HG03442 (cell line): ENCODE data around the gene IFT88.
A peak's percentile ranks its signal among the peaks of the same experiment; 100 is the strongest.

Experiments
- ATAC-seq: cut with Tn5 transposase; IDR thresholded peaks from one replicate; pipeline ENCODE4 v1.9.1; 2021; ENCODE audit warnings: mild to moderate bottlenecking, moderate library complexity; ENCODE audit not compliant: unreplicated experiment

IFT88 gene

DNA sequence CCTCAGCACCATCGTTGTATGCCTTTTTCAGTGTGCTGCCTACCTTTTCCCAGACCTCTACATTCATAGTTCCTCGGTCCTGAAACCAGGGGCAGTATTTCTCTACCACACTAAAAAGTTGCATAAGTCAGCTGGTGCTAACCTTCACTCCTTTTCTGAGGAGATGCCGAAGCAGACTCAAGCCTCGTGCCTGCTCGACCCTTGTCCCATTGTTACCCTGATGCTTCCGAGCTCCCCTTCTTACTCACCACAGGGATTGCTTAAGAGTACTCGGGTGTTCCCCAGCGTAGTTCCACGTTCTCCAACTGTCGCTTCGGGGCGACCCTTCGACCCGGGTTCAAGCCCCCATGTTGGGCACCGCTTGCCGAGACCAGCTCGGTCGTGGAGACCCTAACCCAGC, 117.6 kb downstream of the IFT88 start:
- ATAC-seq: no peak

DNA sequence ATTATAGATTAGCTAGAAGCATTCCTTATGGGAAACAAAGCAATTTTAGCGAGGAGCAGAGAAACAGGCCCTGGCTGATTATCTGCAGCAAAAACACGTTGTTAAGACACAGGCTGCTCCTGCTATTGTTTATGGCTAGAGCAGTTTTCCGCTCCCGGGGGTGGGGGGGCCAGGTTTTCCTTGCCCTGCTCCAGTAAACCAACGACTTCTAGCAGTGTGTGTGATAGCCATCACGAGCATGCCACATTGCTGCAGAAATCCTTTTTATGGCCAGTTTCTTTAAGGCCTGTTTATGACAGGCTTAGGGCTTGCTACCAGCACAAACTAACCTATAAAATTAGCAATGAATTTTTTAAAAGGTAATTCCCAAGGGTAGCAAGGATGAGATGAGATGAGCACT, 118.1 kb downstream of the IFT88 start:
- ATAC-seq: no peak

DNA sequence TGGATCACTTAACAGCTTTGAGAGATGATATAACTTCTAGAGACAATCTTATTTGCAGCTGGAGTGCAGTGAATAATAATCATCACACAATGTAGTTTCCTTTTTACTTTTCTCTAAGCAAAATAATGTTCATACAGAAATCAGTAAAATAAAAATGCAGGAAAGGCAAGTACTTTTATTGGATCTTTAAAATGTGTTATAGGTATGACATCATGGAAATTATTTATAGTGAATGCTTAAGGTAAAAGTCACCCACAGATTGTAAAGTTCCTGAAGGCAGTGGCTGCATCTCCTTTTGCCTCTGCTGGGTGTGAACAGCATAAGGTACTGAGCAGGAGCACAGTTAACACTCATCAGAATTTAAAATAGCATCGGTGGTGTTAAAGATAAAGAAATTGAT, 119.2 kb downstream of the IFT88 start:
- no peak for ATAC-seq

DNA sequence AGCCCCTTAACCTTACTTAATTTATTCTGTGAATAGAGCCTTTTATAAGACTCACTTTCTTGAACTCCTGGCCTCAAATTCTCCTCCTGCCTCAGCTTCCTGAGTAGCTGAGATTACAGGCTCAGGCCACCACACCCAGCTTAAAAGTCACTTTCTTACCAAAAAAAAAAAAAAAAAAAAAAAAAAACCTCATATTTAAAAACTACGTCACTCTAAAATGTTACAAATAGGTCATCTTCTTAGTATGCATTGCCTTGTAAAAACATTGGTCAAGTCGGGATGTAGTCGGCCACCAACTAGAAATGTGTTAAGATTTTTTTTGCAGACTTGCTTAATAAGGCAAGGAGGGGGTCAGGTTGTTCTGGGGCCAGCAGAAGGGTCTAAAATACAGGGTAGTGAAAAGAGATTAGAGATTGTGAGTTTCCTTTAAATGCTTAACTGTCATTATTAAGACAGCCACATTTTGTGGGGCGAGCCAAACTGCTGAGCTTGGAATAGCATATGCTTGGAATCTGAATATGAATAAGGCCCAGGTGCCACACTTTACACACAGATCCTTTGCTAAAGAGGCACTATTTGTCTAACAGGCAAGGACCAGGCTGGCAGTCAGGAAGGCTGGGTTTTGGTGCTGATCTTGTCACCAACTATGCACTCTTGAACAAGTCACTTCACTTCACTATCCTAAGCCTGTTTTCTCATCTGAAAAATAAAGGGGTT, 120.1 kb downstream of the IFT88 start:
- ATAC-seq: no peak

DNA sequence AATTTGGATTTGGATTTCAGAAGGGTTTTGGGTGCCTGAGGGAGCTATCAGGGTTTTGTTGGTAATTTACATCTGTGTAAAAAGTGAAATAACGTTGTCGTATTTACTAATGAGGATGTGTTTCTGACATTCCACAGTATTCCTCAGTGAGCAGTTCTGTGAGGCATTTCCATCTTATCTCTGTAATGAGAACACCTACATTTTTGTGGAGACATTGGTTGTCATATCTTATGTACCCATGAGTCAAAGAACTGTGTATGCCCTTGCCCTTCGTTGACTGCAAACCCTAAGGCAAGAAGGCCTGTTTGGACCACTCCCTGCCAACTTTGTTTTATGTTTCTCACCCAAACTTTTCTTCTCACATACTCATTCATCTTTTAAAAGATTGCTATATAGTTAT, 122.3 kb downstream of the IFT88 start:
- ATAC-seq: no peak

DNA sequence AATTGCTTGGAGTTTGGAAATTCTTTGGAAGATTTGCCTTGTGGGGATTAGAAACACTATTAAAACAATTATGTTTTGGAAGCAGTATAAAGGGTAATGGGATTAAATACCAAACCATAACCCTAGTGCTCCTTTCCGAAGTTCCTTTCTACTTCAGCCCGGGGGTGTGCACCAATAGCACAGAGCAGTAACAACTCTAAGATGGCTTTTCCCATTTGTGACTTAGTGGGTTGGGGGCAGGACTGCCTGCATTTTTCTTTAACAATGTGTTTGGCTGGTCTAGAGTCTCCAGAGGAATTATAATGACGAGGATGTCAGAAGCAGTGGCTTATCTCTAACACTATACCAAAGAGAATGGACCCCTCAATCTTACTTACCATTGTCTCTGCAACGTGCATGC, 124.7 kb downstream of the IFT88 start:
- ATAC-seq: no peak

DNA sequence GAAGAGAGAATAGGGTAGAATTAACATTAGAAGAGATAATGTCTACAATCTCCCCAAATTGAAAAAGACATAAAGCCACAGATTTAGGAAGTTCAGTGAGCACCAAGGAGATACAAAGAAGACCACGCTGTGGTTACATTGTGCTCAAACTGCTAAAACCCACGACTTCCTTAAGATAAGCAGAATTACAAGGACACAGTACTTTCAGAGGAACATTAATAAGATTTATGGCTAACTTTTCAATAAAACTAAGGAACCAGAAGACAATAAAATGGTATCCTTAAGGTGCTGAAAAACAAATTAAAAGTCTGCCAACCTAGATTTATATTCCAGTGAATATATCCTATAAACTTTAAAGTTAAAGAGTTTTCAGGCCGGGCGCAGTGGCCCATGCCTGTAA, 129.1 kb downstream of the IFT88 start:
- ATAC-seq: no peak

DNA sequence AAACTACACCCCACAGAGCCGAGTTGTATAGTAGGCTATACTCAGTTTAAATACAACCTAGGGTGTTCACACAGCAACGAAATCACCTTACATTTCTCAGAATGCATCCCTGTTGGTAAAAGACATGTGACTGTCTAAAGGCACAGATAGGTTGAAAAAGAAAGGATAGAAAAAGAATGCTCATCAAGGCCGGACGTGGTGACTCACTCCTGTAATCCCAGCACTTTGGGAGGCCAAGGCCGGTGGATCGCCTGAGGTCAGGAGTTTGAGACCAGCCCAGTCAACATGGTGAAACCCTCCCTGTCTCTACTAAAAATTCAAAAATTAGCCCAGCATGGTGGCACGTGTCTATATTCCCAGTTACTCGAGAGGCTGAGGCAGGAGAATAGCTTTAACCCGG, 132.8 kb downstream of the IFT88 start:
- ATAC-seq: no peak

DNA sequence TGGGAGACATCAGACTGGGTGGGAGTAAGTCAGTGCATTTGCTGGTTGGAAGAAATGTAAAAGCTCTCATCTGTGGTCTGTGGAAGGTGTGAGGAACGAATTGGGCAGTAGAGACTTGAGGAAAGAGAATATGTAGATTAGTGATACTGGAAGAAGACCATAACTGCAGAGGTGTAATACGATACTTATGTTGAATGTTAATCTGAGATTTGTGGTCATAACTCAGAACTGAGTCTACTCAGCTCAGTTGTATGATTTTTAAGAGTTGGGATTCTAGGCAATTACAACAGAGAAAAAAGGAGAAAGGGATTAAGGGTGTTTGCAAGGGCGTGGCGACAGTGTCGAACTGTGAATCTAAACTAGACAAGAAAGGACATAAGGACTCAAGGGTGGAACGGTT, 133.3 kb downstream of the IFT88 start:
- ATAC-seq: no peak

DNA sequence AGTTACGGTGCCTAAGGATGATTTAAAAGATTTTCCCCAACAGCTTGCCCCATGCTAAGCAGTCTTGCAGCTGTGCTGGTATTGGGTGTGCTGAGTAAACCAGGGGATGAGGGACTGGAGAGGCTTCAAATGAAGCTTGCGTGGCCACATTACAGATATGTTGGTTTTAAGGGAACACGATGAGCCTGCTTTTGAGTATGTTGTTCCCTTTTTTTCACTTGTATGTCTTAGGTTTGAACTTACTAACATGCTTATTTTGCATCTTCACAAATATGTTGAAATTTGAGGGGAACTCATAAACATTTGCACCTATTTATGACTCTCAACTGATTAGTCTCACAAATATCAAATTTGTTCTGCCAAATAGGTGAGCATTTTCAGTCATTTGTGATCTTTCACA, 134.5 kb downstream of the IFT88 start:
- no peak for ATAC-seq

DNA sequence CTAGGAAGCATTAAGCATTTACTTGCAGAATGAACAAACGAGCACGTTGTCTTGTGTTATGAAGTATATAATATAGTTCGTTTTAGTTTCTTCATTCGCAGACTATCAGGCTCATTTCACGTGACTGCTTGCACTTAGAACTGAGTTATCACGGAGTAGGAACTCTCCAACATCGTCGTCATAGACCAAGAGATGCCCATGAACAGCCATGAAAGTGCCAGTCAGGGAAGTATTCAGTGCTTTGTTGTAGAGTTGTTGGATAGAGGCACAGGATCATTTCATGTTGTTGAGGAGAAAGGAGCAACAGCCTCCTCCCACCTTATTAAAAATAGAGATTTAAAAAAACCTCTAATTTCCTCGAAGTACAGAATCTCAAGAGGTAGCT, 135.6 kb downstream of the IFT88 start:
- ATAC-seq: no peak

DNA sequence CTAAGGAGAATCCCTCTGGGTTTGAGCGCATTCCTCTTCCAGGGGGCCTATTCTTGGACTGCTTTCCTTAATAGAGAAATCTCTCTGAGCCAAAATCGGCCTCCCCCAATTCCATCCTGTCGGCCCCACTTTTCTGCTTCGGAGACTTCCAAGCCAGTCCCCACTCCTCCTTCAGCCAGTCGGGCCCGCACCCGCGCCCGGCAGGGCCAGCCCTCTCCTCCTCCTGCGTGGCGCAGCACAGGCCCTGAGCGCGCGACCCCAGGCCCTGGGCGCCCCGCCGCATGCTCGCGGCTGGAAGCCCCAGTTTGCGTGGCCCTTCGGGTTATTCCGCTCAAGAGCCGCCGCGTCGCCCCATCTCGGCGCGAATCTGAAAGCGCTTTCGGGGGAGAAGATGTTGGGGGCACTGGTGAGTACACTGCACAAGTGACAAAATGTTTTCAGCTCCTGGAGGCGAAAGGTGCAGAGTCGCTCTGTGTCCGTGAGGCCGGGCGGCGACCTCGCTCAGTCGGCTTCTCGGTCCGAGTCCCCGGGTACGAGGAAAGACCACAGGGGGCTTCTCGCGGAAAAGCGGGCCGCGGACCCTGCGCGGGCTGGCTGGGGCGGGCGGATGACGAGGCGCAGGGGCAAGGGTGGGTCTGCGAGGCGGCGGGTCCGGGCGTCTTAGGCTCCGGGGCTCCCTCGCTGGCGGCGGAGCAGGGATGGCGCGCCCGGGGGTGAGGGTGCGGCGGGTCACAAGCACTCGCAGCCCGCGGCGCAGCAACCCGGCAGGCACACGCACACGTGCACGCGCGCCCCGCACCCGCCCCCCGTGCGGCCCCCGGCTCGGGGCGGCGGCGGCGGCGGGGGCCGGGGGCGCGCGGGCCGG, 136.2 kb downstream of the IFT88 start, which contains the start of gene IL17D:
Gene IL17D (plus strand): TSS at position 785 of the 865 bp plus-strand sequence. CDS start 303 bp downstream, outside the sequence.
- peak; percentile 17 for ATAC-seq

DNA sequence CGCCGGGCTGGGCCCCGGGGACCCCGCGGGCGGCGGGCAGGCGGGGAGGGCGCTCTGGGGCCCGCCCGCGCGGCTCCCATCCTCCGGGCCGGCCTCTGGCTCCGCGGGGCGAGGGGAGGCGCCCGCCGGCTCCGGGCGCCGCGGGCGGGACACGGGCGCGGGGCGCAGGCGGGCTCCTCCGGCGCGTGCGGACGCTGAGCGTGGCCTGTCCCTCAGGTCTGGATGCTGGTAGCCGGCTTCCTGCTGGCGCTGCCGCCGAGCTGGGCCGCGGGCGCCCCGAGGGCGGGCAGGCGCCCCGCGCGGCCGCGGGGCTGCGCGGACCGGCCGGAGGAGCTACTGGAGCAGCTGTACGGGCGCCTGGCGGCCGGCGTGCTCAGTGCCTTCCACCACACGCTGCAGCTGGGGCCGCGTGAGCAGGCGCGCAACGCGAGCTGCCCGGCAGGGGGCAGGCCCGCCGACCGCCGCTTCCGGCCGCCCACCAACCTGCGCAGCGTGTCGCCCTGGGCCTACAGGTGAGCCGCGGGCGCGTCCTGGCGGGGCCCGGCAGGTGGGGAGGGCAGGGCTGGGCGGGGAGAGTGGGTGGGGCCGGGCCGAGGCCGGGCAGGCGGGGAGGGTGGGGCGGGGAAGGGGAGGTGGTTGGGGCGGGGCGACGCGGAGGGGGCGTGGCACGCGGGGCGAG, 137.0 kb downstream of the IFT88 start:
- ATAC-seq: peak; percentile 88

DNA sequence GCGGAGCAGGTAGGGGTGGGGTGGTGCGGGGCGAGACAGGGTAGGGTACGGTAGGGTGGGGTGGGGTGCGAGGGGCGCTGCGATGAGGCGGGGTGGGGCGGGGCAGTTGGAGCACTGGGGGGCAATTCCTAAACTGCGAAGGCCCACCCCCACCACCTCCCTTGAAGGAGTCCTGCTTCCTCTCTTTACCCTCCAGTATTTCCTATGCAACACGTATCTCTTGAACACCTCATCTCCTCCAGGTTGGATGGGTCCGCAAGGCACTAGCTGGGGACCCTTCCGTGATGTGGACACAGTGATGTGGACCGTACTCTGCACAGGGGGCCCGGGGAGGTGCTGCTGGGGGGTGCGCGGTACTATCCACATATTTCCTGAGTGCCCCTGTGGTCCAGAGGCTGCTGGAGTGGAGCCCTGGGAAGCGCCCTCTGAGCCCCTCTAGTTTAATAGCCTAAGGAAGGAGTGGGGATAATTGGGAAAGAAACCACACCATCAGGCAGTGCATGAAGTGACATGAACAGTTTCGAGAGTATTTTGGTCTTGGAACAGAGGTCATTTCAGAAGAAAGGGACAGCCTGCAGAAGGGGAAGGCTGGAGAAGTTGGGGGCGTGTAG, 137.6 kb downstream of the IFT88 start:
- ATAC-seq: no peak

DNA sequence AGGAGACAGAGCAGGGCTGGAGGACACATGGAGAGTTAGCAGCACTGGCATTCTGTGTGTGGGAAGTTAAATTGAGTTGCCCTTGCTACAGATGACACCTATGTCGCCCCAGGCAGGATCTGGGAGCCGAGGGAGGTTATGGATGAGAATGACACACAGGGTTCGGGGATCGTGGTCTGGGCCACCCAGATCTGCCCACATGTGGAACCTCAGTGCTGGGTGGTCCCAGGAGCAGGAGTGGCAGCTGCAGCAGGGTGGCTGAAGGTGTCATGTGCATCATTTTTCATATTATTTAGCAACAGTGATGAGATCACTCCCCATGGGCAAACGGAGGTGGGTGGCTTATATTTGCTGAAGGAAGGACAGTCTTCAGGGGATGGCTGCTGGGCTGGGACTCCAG, 139.7 kb downstream of the IFT88 start:
- ATAC-seq: no peak

DNA sequence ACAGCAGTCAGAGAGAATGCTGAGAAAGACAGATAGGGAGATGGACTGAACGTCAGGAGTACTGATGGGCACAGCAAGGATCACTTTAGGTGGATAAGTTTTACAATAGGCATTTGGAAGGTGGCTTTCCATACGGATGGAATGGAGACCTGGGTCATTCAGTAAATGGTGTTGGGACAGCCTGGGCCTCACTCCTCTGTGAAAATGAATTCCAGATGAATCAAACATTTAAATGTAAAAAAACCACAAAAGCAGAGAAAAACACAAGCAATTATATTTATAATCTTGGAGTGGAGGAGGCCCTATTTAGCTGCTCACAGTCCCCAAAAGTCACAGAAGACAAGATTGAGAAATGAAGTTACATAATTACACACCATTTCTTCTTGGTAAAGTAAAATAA, 141.3 kb downstream of the IFT88 start:
- no peak for ATAC-seq

DNA sequence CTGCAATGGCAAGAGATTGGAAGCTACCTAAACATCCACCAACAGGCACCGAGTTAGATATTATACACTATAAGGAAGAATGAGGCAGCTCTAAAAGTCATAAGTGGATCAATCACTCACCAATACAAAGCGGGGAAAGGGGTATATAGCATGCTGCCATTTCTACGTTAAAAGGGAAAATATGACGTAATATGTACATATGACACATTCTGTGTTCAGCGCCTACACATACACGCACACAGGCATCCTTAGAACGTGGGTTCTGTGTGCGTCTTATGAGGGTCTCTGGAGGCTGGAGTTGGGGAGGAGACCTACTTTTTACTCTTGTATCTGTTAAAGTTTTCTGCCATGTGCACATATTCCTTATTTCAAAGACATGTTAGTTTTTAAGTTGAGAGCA, 142.4 kb downstream of the IFT88 start:
- no peak for ATAC-seq

DNA sequence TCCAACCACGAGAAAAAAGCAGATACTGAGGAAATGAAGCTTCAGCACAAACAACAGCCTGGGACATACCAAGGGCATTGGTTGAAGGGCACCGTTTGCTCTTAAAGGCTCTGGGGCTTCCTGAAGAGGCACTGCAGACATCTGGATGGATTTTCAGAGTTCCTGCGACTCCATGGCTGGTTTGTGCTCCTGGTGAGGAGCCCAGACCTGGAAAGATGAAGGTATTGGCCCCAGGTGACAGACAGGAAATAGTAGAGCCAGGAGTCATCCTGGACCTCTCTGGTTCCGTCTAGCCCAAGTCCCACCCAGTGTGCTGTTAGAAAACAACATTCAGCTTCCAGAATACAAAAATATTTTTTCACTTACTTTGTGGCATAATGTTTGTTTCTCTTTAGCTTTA, 142.8 kb downstream of the IFT88 start:
- ATAC-seq: no peak

DNA sequence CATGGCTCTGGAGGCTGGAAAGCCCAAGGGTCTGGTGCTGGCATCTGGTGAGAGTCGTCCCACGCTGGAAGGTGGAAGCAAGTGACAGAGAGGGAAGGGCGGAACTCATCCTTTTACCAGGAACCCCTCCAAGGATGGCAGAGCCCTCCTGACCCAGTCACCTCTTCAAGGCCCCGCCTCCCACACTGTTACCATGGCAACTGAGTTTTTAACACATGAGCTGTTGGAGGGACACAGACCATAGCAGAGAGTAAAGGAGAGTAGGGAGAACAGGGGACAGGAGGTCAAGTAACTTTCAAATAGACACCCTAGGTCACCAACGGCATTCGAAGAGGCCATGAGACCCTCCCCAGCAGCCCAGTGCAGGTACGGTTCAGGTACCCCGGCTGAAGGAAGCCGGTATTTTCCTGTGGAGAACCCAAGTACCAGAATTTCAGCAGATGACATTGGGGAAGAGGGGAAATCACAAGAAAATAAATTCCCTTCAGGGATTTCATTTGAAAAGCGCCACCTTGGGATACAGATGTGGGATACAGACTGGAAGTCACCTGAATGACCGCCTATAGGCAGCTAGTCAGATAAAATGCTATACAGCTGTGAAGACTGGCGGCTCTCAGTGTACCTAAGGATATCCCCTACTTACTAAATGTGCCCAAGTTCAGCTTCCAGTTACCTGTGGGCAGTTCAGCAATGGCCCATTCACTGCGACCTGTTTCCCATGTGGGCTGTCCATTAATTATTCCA, 144.5 kb downstream of the IFT88 start:
- no peak for ATAC-seq

DNA sequence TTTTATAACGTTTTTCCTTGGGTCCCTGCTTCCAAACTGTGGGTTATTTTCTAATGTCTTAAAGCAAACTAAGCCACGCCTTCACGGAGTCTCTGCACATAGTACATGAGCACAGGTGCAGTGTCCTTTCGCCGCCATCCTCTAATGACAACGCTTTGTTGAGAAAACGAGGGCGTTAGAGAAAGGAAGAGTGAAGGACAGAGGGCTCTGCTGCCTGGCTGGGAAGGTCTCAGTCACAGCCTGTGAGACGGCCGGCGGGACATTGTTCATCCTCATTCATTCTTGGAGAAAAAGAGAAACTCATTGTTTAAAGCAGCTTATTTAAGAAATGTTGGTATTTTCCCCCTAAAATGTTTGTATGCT, 146.0 kb downstream of the IFT88 start:
- ATAC-seq: no peak

DNA sequence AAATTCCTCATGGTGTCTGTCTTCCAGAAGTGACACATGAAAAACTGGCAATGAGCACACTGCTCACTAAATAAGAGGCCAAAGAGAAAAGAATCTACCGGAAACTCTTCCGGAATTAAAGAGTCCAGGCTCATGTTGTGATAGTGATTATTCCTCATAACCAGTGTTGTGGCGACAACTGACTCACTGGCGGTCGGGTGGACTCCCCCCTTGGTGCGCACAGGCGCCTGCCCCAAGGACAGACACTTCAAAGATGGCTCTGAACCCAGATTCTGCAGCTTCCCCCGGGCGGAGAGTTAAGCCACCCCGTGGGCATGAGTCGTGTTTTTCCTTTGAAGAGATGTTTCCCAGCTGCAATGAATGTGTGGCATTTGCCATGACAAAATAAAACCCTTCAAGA, 146.8 kb downstream of the IFT88 start:
- no peak for ATAC-seq
